ENCODE results near the gene TLE1. TPM values are rescaled to one million over a fixed set of nuclear protein-coding genes. Genes with fewer than 3 reads are reported as not detected.

TLE1 gene
- total and polyA plus RNA-seq, 2 donors (not counting 1 experiment from before 2014, with no cell fraction given) = 33.5 to 80.3 TPM

DNA sequence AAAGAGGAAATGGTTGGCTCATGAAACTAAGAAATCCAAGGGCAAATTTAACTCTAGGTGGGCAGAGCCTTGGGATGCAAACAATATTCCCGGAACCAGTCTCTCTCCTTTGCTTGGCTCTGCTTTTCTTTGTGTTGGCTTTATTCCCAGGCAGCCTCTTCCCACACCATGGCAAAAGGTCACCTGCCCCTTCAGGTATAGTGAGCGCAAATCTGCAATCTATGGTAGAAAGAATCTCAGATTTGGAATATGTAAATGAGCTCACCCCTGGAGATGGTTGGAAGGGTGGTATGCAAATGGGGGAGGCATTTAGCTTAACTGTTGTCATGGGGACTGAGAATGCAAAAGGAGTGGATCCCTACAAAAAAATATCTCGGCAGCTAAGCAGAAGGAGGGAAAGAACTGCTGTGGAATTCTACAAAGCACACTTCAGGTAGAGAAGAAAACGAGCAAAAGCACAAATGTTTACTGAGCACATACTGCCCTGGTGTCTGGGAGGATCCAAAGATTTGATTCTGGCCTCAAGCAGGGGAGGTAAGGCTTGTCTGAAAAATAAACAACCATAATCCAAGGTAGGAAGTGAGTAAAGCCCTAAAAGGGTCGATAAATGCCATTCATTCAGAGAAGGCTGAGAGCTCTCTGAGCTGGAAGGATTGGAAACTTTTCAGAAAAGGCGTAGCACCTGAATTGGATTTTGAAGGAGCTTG is 139.7 kb downstream of the TLE1 start:
- H3K4me1 Mint-ChIP-seq = no peaks in the 10 kb centered on the region
- ATAC-seq (ENCODE audit: low read depth) = no peak
- no peak overlapping the region for H3K27ac ChIP-seq (ENCODE audit: low read length in 2 of 2)
- no peak overlapping the region for H3K27ac Mint-ChIP-seq
- TF ChIP-seq CTCF (IDR thresholded peaks at IDR 0.05) (no peak), EZH2 (IDR thresholded peaks at IDR 0.05; ENCODE audit: borderline replicate concordance, insufficient read depth, low read depth, low read length, poor library complexity, severe bottlenecking) (no peak)
- no peaks in the 10 kb centered on the region for H3K9me3 Mint-ChIP-seq (ENCODE audit: insufficient read depth)
- no peak overlapping the region for H3K4me3 ChIP-seq (ENCODE audit: control extremely low read depth in 1 of 5, extremely low read depth in 1 of 5, insufficient read depth in 1 of 5, low read depth in 2 of 5, low read length in 4 of 5)
- peaks cover 0 to 8% (median 4%) of the 10 kb centered on the region in 4 experiments for H3K27me3 ChIP-seq (replicated peaks in 1 of 4; ENCODE audit: control extremely low read depth in 1 of 4, control insufficient read depth in 3 of 4, insufficient read depth in 4 of 4, low read length in 3 of 4)
- ChIA-PET POLR2A (no interaction called here), CTCF (interaction anchor here (1.7 kb wide), 1 partner anchor 27 kb away, joined by 5 read pairs; no protein-coding TSS in a partner anchor)
- no peak overlapping the region for H3K4me3 Mint-ChIP-seq
- intact Hi-C loops (cut with micrococcal nuclease) = no loop called here
- H3K9ac ChIP-seq (ENCODE audit: low read length) = no peak overlapping the region
- DNase-seq = no peak
- no peaks in the 10 kb centered on the region for H3K36me3 ChIP-seq (replicated peaks in 1 of 2; ENCODE audit: control extremely low read depth in 1 of 2, control insufficient read depth in 1 of 2, extremely low read depth in 1 of 2, insufficient read depth in 2 of 2, low read length in 1 of 2)
- no peaks in the 10 kb centered on the region for H3K4me1 ChIP-seq (ENCODE audit: control insufficient read depth in 2 of 2, insufficient read depth in 2 of 2, low read length in 2 of 2)
- no peaks in the 10 kb centered on the region for H3K79me2 ChIP-seq (ENCODE audit: control insufficient read depth, insufficient read depth, low read length)
- peaks cover 11% of the 10 kb centered on the region for H3K27me3 Mint-ChIP-seq
- H4K20me1 ChIP-seq (ENCODE audit: control insufficient read depth, insufficient read depth, low read length, poor library complexity, severe bottlenecking) = no peaks in the 10 kb centered on the region
- H2AFZ ChIP-seq (ENCODE audit: insufficient read depth, low read depth, low read length, poor library complexity, severe bottlenecking) = no peak overlapping the region
- no peaks in the 10 kb centered on the region for H3K9me3 ChIP-seq (ENCODE audit: control extremely low read depth in 1 of 3, control insufficient read depth in 2 of 3, insufficient read depth in 1 of 3, low read length in 2 of 3)
- 86% methylated on average over 4 of the region's 6 CpGs for WGBS (ENCODE audit: insufficient coverage)
- H3K4me2 ChIP-seq (replicated peaks; ENCODE audit: low read depth, low read length, poor library complexity, severe bottlenecking) = no peak overlapping the region

DNA sequence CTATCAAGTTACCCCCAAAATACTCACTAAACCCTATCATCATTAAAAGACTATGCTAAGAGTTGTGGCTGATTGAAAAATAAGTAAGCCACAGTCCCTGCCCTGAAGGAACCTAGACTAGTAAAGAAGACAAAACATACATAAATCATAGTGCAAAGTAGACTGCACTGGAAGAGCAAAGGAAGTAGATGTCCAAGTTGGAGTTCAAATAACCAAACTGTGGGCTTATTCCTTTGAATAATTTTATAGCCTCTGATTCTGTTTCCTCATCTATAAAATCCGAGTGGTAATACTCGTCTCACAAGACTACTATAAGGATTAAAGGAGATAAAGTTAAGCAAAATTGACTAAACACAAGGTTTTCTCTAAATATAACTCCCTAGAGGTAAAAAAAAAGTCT is 140.4 kb downstream of the TLE1 start:
- no peaks in the 10 kb centered on the region for H3K79me2 ChIP-seq (ENCODE audit: control insufficient read depth, insufficient read depth, low read length)
- intact Hi-C loops (cut with micrococcal nuclease) = no loop called here
- H3K27ac Mint-ChIP-seq = no peak overlapping the region
- no peaks in the 10 kb centered on the region for H3K4me1 ChIP-seq (ENCODE audit: control insufficient read depth in 2 of 2, insufficient read depth in 2 of 2, low read length in 2 of 2)
- no peaks in the 10 kb centered on the region for H3K9me3 ChIP-seq (ENCODE audit: control extremely low read depth in 1 of 3, control insufficient read depth in 2 of 3, insufficient read depth in 1 of 3, low read length in 2 of 3)
- DNase-seq = no peak
- no peak overlapping the region for H2AFZ ChIP-seq (ENCODE audit: insufficient read depth, low read depth, low read length, poor library complexity, severe bottlenecking)
- no peaks in the 10 kb centered on the region for H3K4me1 Mint-ChIP-seq
- no peak overlapping the region for H3K9ac ChIP-seq (ENCODE audit: low read length)
- H3K4me3 ChIP-seq (ENCODE audit: control extremely low read depth in 1 of 5, extremely low read depth in 1 of 5, insufficient read depth in 1 of 5, low read depth in 2 of 5, low read length in 4 of 5) = no peak overlapping the region
- no peak overlapping the region for H3K4me2 ChIP-seq (replicated peaks; ENCODE audit: low read depth, low read length, poor library complexity, severe bottlenecking)
- H3K36me3 ChIP-seq (replicated peaks in 1 of 2; ENCODE audit: control extremely low read depth in 1 of 2, control insufficient read depth in 1 of 2, extremely low read depth in 1 of 2, insufficient read depth in 2 of 2, low read length in 1 of 2) = no peaks in the 10 kb centered on the region
- TF ChIP-seq CTCF (IDR thresholded peaks at IDR 0.05) (no peak), EZH2 (IDR thresholded peaks at IDR 0.05; ENCODE audit: borderline replicate concordance, insufficient read depth, low read depth, low read length, poor library complexity, severe bottlenecking) (no peak)
- CTCF ChIA-PET = no interaction called here
- no peak overlapping the region for H3K4me3 Mint-ChIP-seq
- no CpG with 5 or more reads among the region's 2 CpGs for WGBS (ENCODE audit: insufficient coverage)
- H3K27me3 ChIP-seq (replicated peaks in 1 of 4; ENCODE audit: control extremely low read depth in 1 of 4, control insufficient read depth in 3 of 4, insufficient read depth in 4 of 4, low read length in 3 of 4) = peaks cover 0 to 8% (median 4%) of the 10 kb centered on the region in 4 experiments
- no peaks in the 10 kb centered on the region for H4K20me1 ChIP-seq (ENCODE audit: control insufficient read depth, insufficient read depth, low read length, poor library complexity, severe bottlenecking)
- peaks cover 11% of the 10 kb centered on the region for H3K27me3 Mint-ChIP-seq
- no peak overlapping the region for H3K27ac ChIP-seq (ENCODE audit: low read length in 2 of 2)
- no peak for ATAC-seq (ENCODE audit: low read depth)
- POLR2A ChIA-PET = no interaction called here
- H3K9me3 Mint-ChIP-seq (ENCODE audit: insufficient read depth) = no peaks in the 10 kb centered on the region
